Measurements from ENCODE around the gene LZTS3. TPM values are rescaled to one million over a fixed set of nuclear protein-coding genes. Genes with fewer than 3 reads are reported as not detected.
"Not testable (repeated sequence)": the region's sequence is repeated elsewhere in the genome, so short reads cannot be mapped to it uniquely, and the experiment has no call there.

LZTS3 gene
- total RNA-seq (10 to 100 TPM; 13.9 to 18.6 TPM), polyA plus RNA-seq (10 to 100 TPM in 1 of 2 donors, 1 to 10 TPM in 1; 8.8 to 12.4 TPM)
- long read RNA-seq, donor 1, partial matches to known transcripts: 6 of 6 reads
- long read RNA-seq, donor 1, other reads (novel, unspliced or antisense): 0 of 6 reads
- long read RNA-seq, donor 2, full-length matches to known transcripts: 1 of 1 reads
- long read RNA-seq, donor 2, partial matches to known transcripts: 0 of 1 reads
- long read RNA-seq, donor 2, other reads (novel, unspliced or antisense): 0 of 1 reads
- long read RNA-seq, donor 3, full-length matches to known transcripts: 1 of 1 reads
- long read RNA-seq, donor 3, partial matches to known transcripts: 0 of 1 reads
- long read RNA-seq, donor 3, other reads (novel, unspliced or antisense): 0 of 1 reads
- long read RNA-seq, donor 4: 0 reads
- long read RNA-seq, donor 5, full-length matches to known transcripts: 1 of 1 reads
- long read RNA-seq, donor 5, partial matches to known transcripts: 0 of 1 reads
- long read RNA-seq, donor 5, other reads (novel, unspliced or antisense): 0 of 1 reads

DNA sequence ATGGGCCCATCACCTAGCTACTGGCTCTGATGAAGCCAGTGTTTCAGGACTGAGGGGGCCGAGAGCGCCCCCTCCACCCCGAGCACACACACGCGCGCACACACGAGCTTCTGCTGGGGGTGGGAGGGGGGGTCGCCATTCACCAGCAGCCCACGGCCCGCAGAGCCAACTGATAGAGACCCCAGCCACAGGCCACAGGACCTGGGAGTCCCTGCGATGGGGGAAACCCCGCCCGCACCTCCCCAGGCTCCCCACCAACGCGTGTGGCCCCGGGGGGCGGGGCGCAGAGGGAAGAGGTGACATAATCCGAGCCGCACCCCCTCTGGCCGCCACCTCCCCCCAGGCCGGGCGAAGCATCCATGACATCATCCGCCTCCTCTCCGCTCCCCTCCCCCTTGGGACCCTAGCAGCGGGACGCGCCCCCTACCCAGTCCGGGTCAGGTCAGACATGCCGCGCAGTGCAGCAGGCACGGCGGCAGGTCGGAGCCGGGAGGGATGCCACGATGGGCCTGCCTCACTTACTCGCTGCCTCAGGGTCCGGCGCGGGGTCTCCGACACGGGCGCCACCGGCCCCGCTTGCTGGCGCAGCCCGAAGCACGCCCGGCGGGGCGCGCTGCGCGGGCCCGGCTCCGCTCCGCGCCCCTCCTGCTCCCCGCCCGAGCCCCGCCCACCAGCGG, at the start of gene LZTS3:
LZTS3 (minus strand) TSS at position 617 of the 677 bp plus-strand sequence. CDS start 6,386 bp downstream, outside the sequence.
- DNase-seq (peak; percentile 72 to 83 (median 76)), ATAC-seq (ENCODE audit: insufficient read depth, low FRiP score) (no peak)
- peaks cover 0 to under 1% (median 0%) of the 10 kb centered on the region in 4 donors for H3K36me3 ChIP-seq (ENCODE audit: control insufficient read depth in 4 of 4, insufficient read depth in 4 of 4, low read length in 4 of 4)
- H3K9me3 ChIP-seq (ENCODE audit: control insufficient read depth in 4 of 4, insufficient read depth in 3 of 4, low read length in 3 of 4): no peaks in the 10 kb centered on the region
- peak within 1 kb of the TSS; percentile 69 to 90 for H3K27ac ChIP-seq (ENCODE audit: low read depth in 1 of 2, low read length in 1 of 2)
- TF ChIP-seq, protein P1, sequence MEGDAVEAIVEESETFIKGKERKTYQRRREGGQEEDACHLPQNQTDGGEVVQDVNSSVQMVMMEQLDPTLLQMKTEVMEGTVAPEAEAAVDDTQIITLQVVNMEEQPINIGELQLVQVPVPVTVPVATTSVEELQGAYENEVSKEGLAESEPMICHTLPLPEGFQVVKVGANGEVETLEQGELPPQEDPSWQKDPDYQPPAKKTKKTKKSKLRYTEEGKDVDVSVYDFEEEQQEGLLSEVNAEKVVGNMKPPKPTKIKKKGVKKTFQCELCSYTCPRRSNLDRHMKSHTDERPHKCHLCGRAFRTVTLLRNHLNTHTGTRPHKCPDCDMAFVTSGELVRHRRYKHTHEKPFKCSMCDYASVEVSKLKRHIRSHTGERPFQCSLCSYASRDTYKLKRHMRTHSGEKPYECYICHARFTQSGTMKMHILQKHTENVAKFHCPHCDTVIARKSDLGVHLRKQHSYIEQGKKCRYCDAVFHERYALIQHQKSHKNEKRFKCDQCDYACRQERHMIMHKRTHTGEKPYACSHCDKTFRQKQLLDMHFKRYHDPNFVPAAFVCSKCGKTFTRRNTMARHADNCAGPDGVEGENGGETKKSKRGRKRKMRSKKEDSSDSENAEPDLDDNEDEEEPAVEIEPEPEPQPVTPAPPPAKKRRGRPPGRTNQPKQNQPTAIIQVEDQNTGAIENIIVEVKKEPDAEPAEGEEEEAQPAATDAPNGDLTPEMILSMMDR (IDR thresholded peaks at IDR 0.05; ENCODE audit: control extremely low read depth, extremely low read depth): no peak
- H3K27me3 ChIP-seq (ENCODE audit: control insufficient read depth in 3 of 3, insufficient read depth in 3 of 3, low read length in 2 of 3): no peaks in the 10 kb centered on the region
- peak within 1 kb of the TSS; percentile 83 for H3K4me3 ChIP-seq
- H3K9ac ChIP-seq (ENCODE audit: insufficient read depth in 1 of 2, low read length in 2 of 2): peak within 1 kb of the TSS; percentile 56 to 93
- WGBS, 2 donors: 0 to 1% methylated on average over 38 to 62 of the region's 62 CpGs
- H3K4me1 ChIP-seq (ENCODE audit: control insufficient read depth in 5 of 5, insufficient read depth in 5 of 5, low read length in 5 of 5): peaks cover 0 to 16% (median 4%) of the 10 kb centered on the region in 5 donors

- Histone ChIP-seq H3K36me3 (ENCODE audit: control insufficient read depth in 4 of 4, insufficient read depth in 4 of 4, low read length in 4 of 4) (peaks cover 4 to 38% (median 10%) of the 10 kb centered on the region in 4 donors), H3K27ac (ENCODE audit: low read depth in 1 of 2, low read length in 1 of 2) (no peak overlapping the region), H3K9me3 (ENCODE audit: control insufficient read depth in 4 of 4, insufficient read depth in 3 of 4, low read length in 3 of 4) (no peaks in the 10 kb centered on the region), H3K4me1 (ENCODE audit: control insufficient read depth in 5 of 5, insufficient read depth in 5 of 5, low read length in 5 of 5) (peaks cover 0 to 6% (median 0%) of the 10 kb centered on the region in 5 donors), H3K27me3 (ENCODE audit: control insufficient read depth in 3 of 3, insufficient read depth in 3 of 3, low read length in 2 of 3) (no peaks in the 10 kb centered on the region), H3K9ac (ENCODE audit: insufficient read depth in 1 of 2, low read length in 2 of 2) (no peak overlapping the region), H3K4me3 (no peak overlapping the region)
- 90 to 92% methylated on average over 18 of the region's 18 CpGs for WGBS, 2 donors
- DNase-seq: no peak
- ATAC-seq (ENCODE audit: insufficient read depth, low FRiP score): no peak
- TF ChIP-seq, protein P1 (IDR thresholded peaks at IDR 0.05; ENCODE audit: control extremely low read depth, extremely low read depth): no peak
Measured at GRCh38 chr20:3221398-3222226, 48.3 kb upstream of the LZTS3 start.

GRCh38 chr20:3218307-3218988, 45.1 kb upstream of the LZTS3 start:
- peaks cover 0 to 6% (median 0%) of the 10 kb centered on the region in 5 donors for H3K4me1 ChIP-seq (ENCODE audit: control insufficient read depth in 5 of 5, insufficient read depth in 5 of 5, low read length in 5 of 5)
- ATAC-seq (ENCODE audit: insufficient read depth, low FRiP score): peak; percentile 81
- no peaks in the 10 kb centered on the region for H3K9me3 ChIP-seq (ENCODE audit: control insufficient read depth in 4 of 4, insufficient read depth in 3 of 4, low read length in 3 of 4)
- H3K4me3 ChIP-seq: no peak overlapping the region
- no peak overlapping the region for H3K27ac ChIP-seq (ENCODE audit: low read depth in 1 of 2, low read length in 1 of 2)
- no peaks in the 10 kb centered on the region for H3K27me3 ChIP-seq (ENCODE audit: control insufficient read depth in 3 of 3, insufficient read depth in 3 of 3, low read length in 2 of 3)
- peaks cover 4 to 42% (median 13%) of the 10 kb centered on the region in 4 donors for H3K36me3 ChIP-seq (ENCODE audit: control insufficient read depth in 4 of 4, insufficient read depth in 4 of 4, low read length in 4 of 4)
- 20 to 28% methylated on average over 30 of the region's 30 CpGs for WGBS, 2 donors
- H3K9ac ChIP-seq (ENCODE audit: insufficient read depth in 1 of 2, low read length in 2 of 2): no peak overlapping the region
- DNase-seq: peak; percentile 19 to 53 (median 21)
- TF ChIP-seq, protein P1 (IDR thresholded peaks at IDR 0.05; ENCODE audit: control extremely low read depth, extremely low read depth): peak; percentile 61

DNA sequence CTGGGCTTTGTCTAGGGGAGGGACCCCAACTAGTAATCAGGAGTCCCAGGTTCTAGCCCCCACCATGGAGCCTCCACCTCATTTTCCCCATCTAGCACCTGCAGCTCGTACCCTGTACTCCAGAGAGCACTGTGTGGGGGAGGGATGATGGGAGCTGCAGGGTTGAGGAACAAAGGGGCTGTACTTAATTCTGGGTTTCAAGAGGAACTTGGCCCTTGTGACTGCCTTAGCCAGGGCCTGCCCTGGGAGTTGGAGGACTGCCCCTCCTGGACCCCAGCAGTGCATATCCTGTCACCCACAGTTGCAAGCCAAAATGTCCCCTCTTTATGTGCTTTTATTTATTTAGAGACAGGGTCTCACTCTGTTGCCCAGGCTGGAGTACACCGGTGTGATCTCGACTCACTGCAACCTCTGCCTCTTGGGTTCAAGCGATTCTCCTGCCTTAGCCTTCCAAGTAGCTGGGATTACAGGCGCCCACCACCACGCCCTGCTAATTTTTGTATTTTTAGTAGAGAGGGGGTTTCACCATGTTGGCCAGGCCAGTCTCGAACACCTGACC, 42.1 kb upstream of the LZTS3 start:
- not testable (repeated sequence) for H3K4me1 ChIP-seq (ENCODE audit: control insufficient read depth in 5 of 5, insufficient read depth in 5 of 5, low read length in 5 of 5); H3K27me3 ChIP-seq (ENCODE audit: control insufficient read depth in 3 of 3, insufficient read depth in 3 of 3, low read length in 2 of 3); DNase-seq; ATAC-seq (ENCODE audit: insufficient read depth, low FRiP score); H3K4me3 ChIP-seq; H3K27ac ChIP-seq (ENCODE audit: low read depth in 1 of 2, low read length in 1 of 2); H3K9me3 ChIP-seq (ENCODE audit: control insufficient read depth in 4 of 4, insufficient read depth in 3 of 4, low read length in 3 of 4); H3K9ac ChIP-seq (ENCODE audit: insufficient read depth in 1 of 2, low read length in 2 of 2)
- peaks cover 0 to 22% (median 12%) of the 10 kb centered on the region in 4 donors for H3K36me3 ChIP-seq (ENCODE audit: control insufficient read depth in 4 of 4, insufficient read depth in 4 of 4, low read length in 4 of 4)
- 89 to 94% methylated on average over 7 of the region's 7 CpGs for WGBS, 2 donors
